OCI-LY7 (cell line): ENCODE data around the gene CMIP.

Experiments
- EZH2phosphoT487 ChIP-seq: fragments of 200-600 bp; sonication (generic); IDR thresholded peaks from 2 replicates; pipeline ENCODE4 v1.6.1; 2018; ENCODE audit warnings: low read depth, borderline replicate concordance, mild to moderate bottlenecking, mixed run types, antibody characterized with exemption, low read length, moderate library complexity, mixed read lengths
- TF ChIP-seq, protein P1 (sequence below): fragments of 200-600 bp; sonication (generic); conservative IDR thresholded peaks from 2 replicates; pipeline ENCODE4 v1.5.1; 2014; ENCODE audit warnings: mild to moderate bottlenecking, antibody characterized with exemption, low read length, moderate library complexity, mixed read lengths

DNA sequence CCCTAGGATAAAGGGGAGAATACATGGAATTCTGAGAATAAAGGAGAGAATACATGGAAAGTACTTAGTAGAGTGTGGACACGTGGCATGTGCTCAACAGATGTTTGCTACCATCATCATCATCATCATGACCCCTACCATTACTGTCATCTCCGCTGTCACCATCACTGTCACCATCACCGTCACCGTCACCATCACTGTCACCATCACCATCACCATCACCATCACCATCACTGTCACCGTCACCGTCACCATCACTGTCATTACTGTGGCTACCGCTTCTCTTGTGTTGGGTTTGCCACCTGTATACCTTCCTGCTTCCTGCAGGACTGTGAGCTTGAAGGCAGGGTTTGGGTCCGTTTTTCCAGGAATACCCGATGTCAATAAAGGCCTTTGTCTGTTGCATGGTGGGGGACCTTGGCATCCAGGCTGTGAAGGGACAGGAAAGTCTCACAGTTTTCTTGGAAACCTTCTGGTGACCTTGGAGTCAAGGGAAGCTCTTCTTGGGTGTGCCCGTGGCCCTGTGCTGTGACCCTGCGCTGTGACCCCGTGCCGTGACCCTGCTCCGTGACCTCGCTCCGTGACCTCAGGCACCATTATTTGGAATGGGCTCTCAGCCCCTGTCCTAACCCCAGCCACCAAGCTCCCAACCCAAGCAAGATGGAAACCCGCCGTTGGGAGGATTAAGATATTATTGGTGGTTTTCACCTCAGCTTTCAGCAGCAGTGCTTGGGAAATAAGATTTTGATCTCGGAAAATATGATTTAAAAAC, 14.4 kb downstream of the CMIP start:
- TF ChIP-seq, protein P1, sequence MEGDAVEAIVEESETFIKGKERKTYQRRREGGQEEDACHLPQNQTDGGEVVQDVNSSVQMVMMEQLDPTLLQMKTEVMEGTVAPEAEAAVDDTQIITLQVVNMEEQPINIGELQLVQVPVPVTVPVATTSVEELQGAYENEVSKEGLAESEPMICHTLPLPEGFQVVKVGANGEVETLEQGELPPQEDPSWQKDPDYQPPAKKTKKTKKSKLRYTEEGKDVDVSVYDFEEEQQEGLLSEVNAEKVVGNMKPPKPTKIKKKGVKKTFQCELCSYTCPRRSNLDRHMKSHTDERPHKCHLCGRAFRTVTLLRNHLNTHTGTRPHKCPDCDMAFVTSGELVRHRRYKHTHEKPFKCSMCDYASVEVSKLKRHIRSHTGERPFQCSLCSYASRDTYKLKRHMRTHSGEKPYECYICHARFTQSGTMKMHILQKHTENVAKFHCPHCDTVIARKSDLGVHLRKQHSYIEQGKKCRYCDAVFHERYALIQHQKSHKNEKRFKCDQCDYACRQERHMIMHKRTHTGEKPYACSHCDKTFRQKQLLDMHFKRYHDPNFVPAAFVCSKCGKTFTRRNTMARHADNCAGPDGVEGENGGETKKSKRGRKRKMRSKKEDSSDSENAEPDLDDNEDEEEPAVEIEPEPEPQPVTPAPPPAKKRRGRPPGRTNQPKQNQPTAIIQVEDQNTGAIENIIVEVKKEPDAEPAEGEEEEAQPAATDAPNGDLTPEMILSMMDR, result no peak
- no peak for TF ChIP-seq EZH2phosphoT487
